T-helper 1 cell (primary cell): ENCODE measurements around the gene CA9.
A peak's percentile ranks its signal among the peaks of the same experiment; 100 is the strongest.
"Not testable (repeated sequence)": the region's sequence is repeated elsewhere in the genome, so short reads cannot be mapped to it uniquely, and the experiment has no call there.

Experiments
- DNase-seq, 5 donors: peaks; one replicate each; pipeline ENCODE4 v3.0.0-alpha.2; 2012 to 2020
- total RNA-seq, 4 donors: gene quantifications; one replicate each; lab custom pipeline; 2026; lab: John Stamatoyannopoulos, UW

The CA9 gene
- total RNA-seq: 0 to 0.15 (median 0) reads per million in 4 donors

- no peak for DNase-seq
Measured at GRCh38 chr9:35673132-35674024, at the start of gene CA9. Gene CA9 (plus strand): TSS chr9:35673928. CDS start chr9:35673960, 32 bp downstream.

GRCh38 chr9:35627575-35627974 is 46.2 kb upstream of the CA9 start:
- no peak for DNase-seq

GRCh38 chr9:35628389-35628991 is 45.2 kb upstream of the CA9 start:
- no peak for DNase-seq

- no peak for DNase-seq
Measured at GRCh38 chr9:35629597-35629996, 44.1 kb upstream of the CA9 start.

GRCh38 chr9:35635730-35636129 is 38.0 kb upstream of the CA9 start:
- DNase-seq: no peak

GRCh38 chr9:35636135-35636876 is 37.4 kb upstream of the CA9 start:
- no peak for DNase-seq

- not testable (repeated sequence) for DNase-seq
Measured at GRCh38 chr9:35636877-35637246, 36.9 kb upstream of the CA9 start.

- DNase-seq: not testable (repeated sequence)
Measured at GRCh38 chr9:35637427-35637955, 36.2 kb upstream of the CA9 start.

- DNase-seq: peak in 1 of 5 donors; percentile 55
Measured at GRCh38 chr9:35638751-35639150, 35.0 kb upstream of the CA9 start.

- not testable (repeated sequence) for DNase-seq
Measured at GRCh38 chr9:35639225-35639624, 34.5 kb upstream of the CA9 start.

- no peak for DNase-seq
Measured at GRCh38 chr9:35639631-35640030, 34.1 kb upstream of the CA9 start.

- not testable (repeated sequence) for DNase-seq
Measured at GRCh38 chr9:35640431-35640830, 33.3 kb upstream of the CA9 start.

GRCh38 chr9:35641478-35641877 is 32.2 kb upstream of the CA9 start:
- not testable (repeated sequence) for DNase-seq

GRCh38 chr9:35643046-35643445 is 30.7 kb upstream of the CA9 start:
- no peak for DNase-seq

GRCh38 chr9:35645736-35646135 is 28.0 kb upstream of the CA9 start:
- not testable (repeated sequence) for DNase-seq

- peak in 1 of 5 donors; percentile 43 for DNase-seq
Measured at GRCh38 chr9:35646153-35646532, 27.6 kb upstream of the CA9 start.

GRCh38 chr9:35646533-35647265 is 27.0 kb upstream of the CA9 start:
- peak; percentile 83 to 94 (median 87) for DNase-seq

- DNase-seq: peak in 1 of 5 donors; percentile 60
Measured at GRCh38 chr9:35649431-35650340, 24.0 kb upstream of the CA9 start.

GRCh38 chr9:35650341-35651158 is 23.2 kb upstream of the CA9 start, which contains the start of gene SIT1:
Gene SIT1 (minus strand): TSS chr9:35650931. CDS start chr9:35650853, 78 bp downstream.
- DNase-seq: peak in 2 of 5 donors; percentile 40 to 45
